ENCODE results near the gene PRTN3.

PRTN3 gene

GRCh38 chr19:897442-898039 lies 56.7 kb downstream of the PRTN3 start:
- Histone ChIP-seq H3K4me3 (IDR thresholded peaks at IDR 0.05; ENCODE audit: insufficient read depth, low read depth, low read length) (no peak overlapping the region), H2AFZ (ENCODE audit: low read depth) (no peak overlapping the region), H3K79me2 (ENCODE audit: insufficient read depth, low read depth) (no peaks in the 10 kb centered on the region), H3K4me1 (ENCODE audit: low read depth, poor library complexity, severe bottlenecking) (no peaks in the 10 kb centered on the region), H3K4me2 (no peak overlapping the region), H3K36me3 (ENCODE audit: insufficient read depth) (no peaks in the 10 kb centered on the region), H3K27me3 (ENCODE audit: insufficient read depth, low read depth) (no peaks in the 10 kb centered on the region), H4K20me1 (ENCODE audit: insufficient read depth) (no peaks in the 10 kb centered on the region), H3K9ac (no peak overlapping the region), H3K27ac (no peak overlapping the region)
- no peak for TF ChIP-seq CTCF (conservative IDR thresholded peaks at IDR 0.05; ENCODE audit: low read depth, low read length)

All from KMS-11 (cell line).